ENCODE data around the gene CHIA.

Gene CHIA

GRCh38 chr1:111369645-111370044 is 79.0 kb downstream of the CHIA start:
- no peak for DNase-seq

Measured in NK-92 treated with Interleukin-12 subunit alpha and Interleukin-12 subunit beta, amount 100 ng/mL, for 24 hours (cell line).